ENCODE measurements around the gene SEMA3B. TPM values are rescaled to one million over a fixed set of nuclear protein-coding genes. Genes with fewer than 3 reads are reported as not detected.

Gene SEMA3B
- total and polyA plus RNA-seq, 9 of the 15 experiments (the other 6 are each of a cell fraction or from before 2014, with no cell fraction given) = 0.03 to 1.8 (median 0.55) TPM; not detected in 1

DNA sequence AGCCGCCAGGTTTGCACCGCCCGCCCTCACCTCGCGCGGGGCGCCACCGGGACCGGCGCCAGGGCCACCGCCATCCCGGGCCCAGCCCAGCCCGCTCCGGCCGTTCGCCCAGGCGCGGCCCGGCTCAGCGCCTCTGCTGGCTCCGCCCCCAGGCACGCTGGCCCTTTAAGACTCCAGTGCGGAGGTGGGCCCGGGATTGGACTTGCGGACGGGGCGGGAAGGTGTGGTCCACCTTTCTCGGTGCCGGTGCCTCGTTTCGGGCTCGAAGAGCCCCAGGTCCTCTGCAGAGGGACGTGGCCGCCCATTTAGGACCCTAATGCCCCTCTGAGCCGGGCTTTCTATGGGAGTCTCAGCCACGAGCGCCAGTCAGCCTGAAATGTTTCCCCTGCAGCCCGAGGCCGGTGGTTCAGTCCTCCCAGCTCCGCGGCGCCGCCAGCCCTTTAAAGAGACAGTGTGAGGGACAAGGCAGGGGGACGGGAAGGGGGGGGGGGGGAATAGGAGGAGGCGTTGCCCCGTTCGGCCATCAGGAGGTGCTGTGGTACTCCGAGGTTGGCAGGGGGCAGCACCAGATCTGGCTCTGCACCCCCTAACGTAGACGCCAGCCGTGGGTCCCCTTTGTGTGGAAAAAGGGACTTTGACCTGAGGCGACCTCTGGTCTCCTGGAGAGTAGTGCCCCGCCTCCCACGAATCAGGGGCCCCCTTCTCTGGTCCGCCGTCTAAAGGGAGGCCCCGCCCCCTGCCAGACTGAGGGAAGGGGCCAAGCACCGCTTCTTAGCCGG lies 52.6 kb downstream of the SEMA3B start (continued):
- TF ChIP-seq, protein P1, sequence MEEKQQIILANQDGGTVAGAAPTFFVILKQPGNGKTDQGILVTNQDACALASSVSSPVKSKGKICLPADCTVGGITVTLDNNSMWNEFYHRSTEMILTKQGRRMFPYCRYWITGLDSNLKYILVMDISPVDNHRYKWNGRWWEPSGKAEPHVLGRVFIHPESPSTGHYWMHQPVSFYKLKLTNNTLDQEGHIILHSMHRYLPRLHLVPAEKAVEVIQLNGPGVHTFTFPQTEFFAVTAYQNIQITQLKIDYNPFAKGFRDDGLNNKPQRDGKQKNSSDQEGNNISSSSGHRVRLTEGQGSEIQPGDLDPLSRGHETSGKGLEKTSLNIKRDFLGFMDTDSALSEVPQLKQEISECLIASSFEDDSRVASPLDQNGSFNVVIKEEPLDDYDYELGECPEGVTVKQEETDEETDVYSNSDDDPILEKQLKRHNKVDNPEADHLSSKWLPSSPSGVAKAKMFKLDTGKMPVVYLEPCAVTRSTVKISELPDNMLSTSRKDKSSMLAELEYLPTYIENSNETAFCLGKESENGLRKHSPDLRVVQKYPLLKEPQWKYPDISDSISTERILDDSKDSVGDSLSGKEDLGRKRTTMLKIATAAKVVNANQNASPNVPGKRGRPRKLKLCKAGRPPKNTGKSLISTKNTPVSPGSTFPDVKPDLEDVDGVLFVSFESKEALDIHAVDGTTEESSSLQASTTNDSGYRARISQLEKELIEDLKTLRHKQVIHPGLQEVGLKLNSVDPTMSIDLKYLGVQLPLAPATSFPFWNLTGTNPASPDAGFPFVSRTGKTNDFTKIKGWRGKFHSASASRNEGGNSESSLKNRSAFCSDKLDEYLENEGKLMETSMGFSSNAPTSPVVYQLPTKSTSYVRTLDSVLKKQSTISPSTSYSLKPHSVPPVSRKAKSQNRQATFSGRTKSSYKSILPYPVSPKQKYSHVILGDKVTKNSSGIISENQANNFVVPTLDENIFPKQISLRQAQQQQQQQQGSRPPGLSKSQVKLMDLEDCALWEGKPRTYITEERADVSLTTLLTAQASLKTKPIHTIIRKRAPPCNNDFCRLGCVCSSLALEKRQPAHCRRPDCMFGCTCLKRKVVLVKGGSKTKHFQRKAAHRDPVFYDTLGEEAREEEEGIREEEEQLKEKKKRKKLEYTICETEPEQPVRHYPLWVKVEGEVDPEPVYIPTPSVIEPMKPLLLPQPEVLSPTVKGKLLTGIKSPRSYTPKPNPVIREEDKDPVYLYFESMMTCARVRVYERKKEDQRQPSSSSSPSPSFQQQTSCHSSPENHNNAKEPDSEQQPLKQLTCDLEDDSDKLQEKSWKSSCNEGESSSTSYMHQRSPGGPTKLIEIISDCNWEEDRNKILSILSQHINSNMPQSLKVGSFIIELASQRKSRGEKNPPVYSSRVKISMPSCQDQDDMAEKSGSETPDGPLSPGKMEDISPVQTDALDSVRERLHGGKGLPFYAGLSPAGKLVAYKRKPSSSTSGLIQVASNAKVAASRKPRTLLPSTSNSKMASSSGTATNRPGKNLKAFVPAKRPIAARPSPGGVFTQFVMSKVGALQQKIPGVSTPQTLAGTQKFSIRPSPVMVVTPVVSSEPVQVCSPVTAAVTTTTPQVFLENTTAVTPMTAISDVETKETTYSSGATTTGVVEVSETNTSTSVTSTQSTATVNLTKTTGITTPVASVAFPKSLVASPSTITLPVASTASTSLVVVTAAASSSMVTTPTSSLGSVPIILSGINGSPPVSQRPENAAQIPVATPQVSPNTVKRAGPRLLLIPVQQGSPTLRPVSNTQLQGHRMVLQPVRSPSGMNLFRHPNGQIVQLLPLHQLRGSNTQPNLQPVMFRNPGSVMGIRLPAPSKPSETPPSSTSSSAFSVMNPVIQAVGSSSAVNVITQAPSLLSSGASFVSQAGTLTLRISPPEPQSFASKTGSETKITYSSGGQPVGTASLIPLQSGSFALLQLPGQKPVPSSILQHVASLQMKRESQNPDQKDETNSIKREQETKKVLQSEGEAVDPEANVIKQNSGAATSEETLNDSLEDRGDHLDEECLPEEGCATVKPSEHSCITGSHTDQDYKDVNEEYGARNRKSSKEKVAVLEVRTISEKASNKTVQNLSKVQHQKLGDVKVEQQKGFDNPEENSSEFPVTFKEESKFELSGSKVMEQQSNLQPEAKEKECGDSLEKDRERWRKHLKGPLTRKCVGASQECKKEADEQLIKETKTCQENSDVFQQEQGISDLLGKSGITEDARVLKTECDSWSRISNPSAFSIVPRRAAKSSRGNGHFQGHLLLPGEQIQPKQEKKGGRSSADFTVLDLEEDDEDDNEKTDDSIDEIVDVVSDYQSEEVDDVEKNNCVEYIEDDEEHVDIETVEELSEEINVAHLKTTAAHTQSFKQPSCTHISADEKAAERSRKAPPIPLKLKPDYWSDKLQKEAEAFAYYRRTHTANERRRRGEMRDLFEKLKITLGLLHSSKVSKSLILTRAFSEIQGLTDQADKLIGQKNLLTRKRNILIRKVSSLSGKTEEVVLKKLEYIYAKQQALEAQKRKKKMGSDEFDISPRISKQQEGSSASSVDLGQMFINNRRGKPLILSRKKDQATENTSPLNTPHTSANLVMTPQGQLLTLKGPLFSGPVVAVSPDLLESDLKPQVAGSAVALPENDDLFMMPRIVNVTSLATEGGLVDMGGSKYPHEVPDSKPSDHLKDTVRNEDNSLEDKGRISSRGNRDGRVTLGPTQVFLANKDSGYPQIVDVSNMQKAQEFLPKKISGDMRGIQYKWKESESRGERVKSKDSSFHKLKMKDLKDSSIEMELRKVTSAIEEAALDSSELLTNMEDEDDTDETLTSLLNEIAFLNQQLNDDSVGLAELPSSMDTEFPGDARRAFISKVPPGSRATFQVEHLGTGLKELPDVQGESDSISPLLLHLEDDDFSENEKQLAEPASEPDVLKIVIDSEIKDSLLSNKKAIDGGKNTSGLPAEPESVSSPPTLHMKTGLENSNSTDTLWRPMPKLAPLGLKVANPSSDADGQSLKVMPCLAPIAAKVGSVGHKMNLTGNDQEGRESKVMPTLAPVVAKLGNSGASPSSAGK (IDR thresholded peaks at IDR 0.05) = no peak
- TF ChIP-seq RBM25 (IDR thresholded peaks at IDR 0.05; ENCODE audit: low read depth, low read length, severe bottlenecking) (peak; percentile 31), POLR2B (IDR thresholded peaks at IDR 0.05; ENCODE audit: low read depth, partially characterized antibody) (no peak), GATAD2A (IDR thresholded peaks at IDR 0.05) (no peak), TBP (optimal IDR thresholded peaks at IDR 0.05; ENCODE audit: low read depth, low read length) (peak; percentile 27), ZNF324 (CRISPR knock-in tag; IDR thresholded peaks at IDR 0.05) (no peak), ZNF184 (CRISPR knock-in tag; IDR thresholded peaks at IDR 0.05) (no peak), ZNF79 (CRISPR knock-in tag; IDR thresholded peaks at IDR 0.05; ENCODE audit: low read depth) (no peak), MECOM (CRISPR knock-in tag; IDR thresholded peaks at IDR 0.05) (no peak), KAT8 (IDR thresholded peaks at IDR 0.05; ENCODE audit: low read depth) (no peak), ZZZ3 (IDR thresholded peaks at IDR 0.05) (no peak), CEBPG (CRISPR knock-in tag; IDR thresholded peaks at IDR 0.05) (no peak), CEBPG (tag; conservative IDR thresholded peaks at IDR 0.05 in 1 of 2, IDR thresholded peaks at IDR 0.05 in 1 of 2) (no peak)
- TF ChIP-seq, protein P2, sequence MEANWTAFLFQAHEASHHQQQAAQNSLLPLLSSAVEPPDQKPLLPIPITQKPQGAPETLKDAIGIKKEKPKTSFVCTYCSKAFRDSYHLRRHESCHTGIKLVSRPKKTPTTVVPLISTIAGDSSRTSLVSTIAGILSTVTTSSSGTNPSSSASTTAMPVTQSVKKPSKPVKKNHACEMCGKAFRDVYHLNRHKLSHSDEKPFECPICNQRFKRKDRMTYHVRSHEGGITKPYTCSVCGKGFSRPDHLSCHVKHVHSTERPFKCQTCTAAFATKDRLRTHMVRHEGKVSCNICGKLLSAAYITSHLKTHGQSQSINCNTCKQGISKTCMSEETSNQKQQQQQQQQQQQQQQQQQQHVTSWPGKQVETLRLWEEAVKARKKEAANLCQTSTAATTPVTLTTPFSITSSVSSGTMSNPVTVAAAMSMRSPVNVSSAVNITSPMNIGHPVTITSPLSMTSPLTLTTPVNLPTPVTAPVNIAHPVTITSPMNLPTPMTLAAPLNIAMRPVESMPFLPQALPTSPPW (CRISPR knock-in tag; IDR thresholded peaks at IDR 0.05) = peak; percentile 95
- TF ChIP-seq, protein P3, sequence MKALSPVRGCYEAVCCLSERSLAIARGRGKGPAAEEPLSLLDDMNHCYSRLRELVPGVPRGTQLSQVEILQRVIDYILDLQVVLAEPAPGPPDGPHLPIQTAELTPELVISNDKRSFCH (CRISPR knock-in tag; IDR thresholded peaks at IDR 0.05) = no peak
- TF ChIP-seq, protein P3 (tag; IDR thresholded peaks at IDR 0.05) = peak; percentile 51; the same call in 1 of the 2 replicates
